GM21381 (cell line): ENCODE results near the gene C10orf105.

Source experiments
- ATAC-seq: cut with Tn5 transposase; IDR thresholded peaks from one replicate; pipeline ENCODE4 v1.9.1; 2021; ENCODE audit warnings: mild to moderate bottlenecking, moderate library complexity; ENCODE audit not compliant: unreplicated experiment

C10orf105 gene

DNA sequence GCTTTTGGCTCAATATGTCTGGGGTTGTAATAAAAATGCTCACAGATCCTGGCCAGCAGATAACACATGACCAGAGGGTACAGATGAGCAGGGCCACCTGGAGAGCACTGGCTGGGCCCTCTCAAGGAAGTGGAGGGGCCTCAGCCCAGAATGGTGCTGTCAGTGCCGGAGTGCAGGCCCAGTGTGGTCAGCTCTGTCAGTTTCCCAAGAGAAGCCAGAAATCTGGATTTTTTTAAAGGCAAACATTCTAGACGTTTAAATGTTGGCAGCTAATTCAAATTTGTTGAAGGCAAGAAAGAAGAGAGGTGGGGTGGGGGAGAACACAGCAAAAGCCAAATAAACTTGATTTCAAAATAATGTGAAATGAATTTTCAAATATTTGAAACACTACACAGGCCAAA, 2.0 kb downstream of the C10orf105 start:
- no peak for ATAC-seq

GRCh38 chr10:71717056-71717455, 2.5 kb downstream of the C10orf105 start:
- ATAC-seq = no peak

GRCh38 chr10:71716426-71716825, 3.2 kb downstream of the C10orf105 start:
- ATAC-seq = no peak

DNA sequence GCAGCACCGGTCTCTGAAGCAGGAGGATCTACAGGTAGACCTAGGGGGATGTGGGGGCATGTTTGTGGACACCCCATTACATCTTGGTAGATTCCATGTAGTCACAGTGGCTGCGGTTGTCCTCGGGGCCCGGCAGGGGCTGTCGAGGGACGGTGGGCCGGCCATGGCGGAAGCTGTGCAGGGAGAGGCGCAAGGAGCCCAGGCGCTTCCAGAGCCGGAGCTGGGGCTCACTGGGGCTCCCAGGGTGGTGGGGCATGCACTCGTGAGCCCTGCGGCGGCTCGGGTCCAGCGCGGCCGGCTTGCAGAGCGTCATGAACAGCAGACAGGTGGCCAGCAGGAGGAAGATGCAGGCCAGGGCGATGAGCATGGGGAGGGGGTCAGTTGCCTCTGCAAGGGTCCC, 3.7 kb downstream of the C10orf105 start:
- no peak for ATAC-seq

DNA sequence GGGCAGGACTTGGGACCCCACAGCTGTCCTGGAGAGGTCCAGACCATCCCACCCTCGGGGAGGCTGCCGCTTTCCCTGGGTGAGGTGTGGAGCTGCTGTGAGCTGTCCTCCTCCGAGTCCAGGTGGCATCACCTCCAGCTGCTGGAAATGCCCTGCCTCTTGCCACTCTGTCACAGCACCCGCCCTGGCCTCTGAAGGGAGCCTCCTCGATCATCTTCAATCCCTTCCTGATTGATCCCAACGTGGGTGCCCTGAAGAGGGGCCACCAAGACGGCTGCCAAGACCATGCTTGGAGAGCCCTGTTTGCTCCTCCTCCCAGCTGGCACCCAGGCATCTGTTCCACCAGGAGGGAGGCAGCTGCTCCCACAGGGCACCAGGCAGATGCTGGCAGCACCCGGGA, 4.6 kb downstream of the C10orf105 start:
- ATAC-seq = no peak

DNA sequence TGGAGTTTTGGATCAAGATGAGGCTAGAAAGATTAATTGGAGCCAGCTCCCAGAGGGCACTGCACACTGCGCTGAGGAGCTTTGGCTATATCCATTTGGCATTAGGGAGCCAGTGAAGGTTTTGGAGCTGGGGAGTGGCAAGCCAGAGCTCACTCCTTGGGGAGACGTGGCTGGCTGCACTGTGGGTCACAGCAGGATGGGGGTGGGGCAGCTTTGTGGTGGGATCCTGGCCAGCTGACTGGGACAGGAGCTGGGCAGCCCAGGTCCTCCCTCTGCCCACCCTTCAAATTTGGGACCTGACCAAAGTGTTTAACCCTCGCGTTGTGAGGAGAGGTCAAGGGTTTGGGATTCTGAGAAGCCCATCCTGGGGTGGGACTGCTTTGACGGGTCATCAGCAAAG, 5.0 kb downstream of the C10orf105 start:
- no peak for ATAC-seq

DNA sequence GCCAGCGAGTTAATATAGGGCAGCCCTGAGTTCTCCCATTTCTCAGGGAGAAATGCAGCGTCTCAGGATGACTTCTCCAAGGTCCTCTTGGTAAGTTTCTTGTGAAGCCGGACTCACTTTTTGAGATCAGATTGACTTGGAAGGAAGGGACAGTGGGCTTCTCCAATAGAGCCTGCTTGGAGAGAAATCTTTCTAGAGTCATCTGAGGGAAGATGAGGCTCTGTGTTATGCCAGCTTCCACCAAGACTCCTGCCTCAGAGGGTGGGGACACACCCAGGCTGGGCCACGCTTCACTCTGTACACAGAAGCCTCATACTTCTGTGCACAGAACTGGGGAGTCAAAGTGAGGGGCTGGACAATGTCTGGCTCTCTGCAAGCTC, 5.6 kb downstream of the C10orf105 start:
- ATAC-seq = no peak

DNA sequence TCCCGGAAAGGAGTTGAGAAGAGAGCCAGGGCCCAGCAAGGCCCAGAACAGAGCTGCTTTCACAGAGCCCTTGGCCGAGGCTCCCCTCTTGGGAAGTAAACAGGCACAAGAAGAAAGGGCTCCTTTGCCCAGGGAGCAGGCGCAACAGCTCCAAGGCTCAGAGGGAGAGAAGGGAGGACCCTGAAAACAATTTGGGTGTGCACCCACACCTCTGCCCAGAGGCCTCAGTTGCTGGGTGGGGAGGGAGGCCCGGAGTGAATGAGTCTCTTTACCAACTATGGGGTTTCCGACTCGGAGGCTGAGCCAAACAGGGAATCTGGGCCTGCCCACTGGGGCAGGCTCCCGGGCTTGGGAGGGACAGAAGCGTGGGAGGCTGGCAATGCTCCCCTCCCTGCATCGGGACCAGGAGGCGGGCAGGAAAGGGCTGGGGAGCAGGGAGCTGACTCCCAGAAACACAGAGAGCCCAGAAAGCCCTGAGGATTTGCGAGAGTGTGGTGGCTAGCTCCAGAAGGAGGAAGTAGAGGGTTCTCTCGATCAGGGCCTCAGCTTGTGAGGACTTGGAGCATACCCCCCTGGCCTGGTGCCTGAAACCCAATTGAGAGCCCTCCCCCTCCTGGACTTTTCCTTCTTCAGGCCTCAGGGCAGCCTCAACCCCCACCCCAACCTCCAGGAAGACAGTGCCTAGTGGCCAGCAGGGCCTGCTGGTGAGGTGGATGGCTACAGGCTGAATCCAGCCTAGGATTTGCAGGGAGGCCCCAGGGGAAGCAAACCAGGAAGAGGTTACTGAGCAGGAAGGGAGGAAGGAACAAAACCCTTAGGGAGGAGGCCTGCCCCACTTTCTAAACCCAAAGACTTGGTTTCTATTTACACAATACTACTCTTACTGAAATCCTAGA, 6.2 kb downstream of the C10orf105 start:
- no peak for ATAC-seq

- ATAC-seq = no peak
Observed at GRCh38 chr10:71712572-71713134, 6.9 kb downstream of the C10orf105 start.

- ATAC-seq = no peak
Observed at GRCh38 chr10:71712170-71712569, 7.4 kb downstream of the C10orf105 start.

- no peak for ATAC-seq
Observed at GRCh38 chr10:71711052-71711623, 8.4 kb downstream of the C10orf105 start.

- ATAC-seq = no peak
Observed at GRCh38 chr10:71710519-71710918, 9.1 kb downstream of the C10orf105 start.

DNA sequence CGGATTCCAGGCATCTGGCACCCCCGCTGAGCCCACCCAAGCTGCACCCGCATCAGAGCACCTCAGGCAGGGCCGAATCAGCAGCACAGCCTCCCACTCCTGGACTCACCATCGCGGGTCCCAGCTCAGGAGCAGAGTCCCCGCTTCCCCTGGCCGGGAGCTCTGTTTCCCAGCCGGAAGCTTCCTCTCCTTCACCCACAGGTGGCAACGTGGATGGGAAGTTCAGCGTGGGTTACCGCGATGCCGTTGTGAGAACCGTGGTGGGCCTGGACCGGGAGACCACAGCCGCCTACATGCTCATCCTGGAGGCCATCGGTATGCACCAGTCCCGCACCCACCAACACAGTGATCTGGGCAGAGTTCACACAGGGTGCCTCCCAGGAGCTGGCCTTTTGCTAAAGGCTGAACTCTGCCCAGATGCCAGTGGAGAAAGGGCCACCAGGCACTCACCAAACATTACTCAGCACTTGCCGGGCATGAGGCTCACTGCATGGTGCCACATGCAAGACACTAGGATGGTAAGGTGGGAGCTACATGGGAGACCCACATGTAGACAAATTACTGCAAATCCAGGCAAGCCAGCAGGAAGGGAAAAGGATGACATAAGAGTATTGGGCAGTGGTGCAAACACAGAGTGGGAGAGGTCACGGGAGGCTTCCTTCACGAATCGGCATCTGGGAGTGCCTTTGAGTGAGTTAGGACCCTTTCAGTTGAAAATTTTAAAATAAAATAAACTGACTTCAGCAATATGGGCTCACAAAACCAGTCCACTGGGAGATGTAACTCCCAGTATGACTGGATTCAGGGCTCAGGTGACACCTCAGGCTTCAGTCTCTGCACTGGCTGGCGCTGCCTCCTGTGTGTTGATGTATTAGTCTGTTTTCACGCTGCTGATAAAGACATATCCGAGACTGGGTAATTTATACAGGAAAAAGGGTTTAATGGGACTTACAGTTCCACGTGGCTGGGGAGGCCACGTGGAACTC, 10.4 kb downstream of the C10orf105 start:
- ATAC-seq = no peak

GRCh38 chr10:71708301-71708703, 11.3 kb downstream of the C10orf105 start:
- ATAC-seq = no peak

DNA sequence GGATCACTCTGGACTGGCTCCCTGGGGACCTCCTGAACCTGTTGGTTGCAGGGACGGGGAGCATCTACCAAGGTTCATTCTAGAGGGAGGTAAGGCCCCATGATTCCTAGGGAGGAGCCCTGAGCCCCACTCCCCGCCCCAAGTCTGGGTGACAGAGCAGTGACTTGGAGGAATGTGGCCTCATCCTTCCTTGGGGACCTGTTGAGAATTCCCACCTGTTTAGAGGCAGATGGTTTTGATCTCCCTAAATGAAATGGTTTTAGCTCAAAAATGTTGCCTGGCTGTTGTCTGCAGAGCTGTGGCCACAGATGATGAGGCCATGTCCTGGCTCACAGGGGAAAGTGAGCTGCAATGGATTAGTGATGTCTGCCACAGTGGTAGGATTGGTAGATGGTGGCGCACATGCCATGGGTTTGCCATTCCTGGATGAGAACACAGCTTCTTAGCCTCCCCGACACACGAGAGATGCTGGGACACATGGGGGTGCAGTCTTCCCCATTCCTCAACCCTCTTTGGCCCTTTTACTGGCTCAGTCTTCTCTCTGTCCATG, 12.3 kb downstream of the C10orf105 start:
- ATAC-seq = no peak

GRCh38 chr10:71706216-71707121, 13.1 kb downstream of the C10orf105 start:
- ATAC-seq = no peak

GRCh38 chr10:71705582-71705981, 14.0 kb downstream of the C10orf105 start:
- no peak for ATAC-seq

- no peak for ATAC-seq
Observed at GRCh38 chr10:71704816-71705215, 14.8 kb downstream of the C10orf105 start.

- no peak for ATAC-seq
Observed at GRCh38 chr10:71703577-71703976, 16.0 kb downstream of the C10orf105 start.
